ENCODE measurements around the gene CSGALNACT2. TPM values are rescaled to one million over a fixed set of nuclear protein-coding genes. Genes with fewer than 3 reads are reported as not detected.

Gene CSGALNACT2
- total RNA-seq, 2 donors from 2014 or later = 3.5 to 8.2 TPM

- H3K9me3 ChIP-seq = no peaks in the 10 kb centered on the region
- no peaks in the 10 kb centered on the region for H3K36me3 ChIP-seq
- H3K27me3 ChIP-seq = no peaks in the 10 kb centered on the region
- no peak for TF ChIP-seq CTCF (IDR thresholded peaks at IDR 0.05)
- DNase-seq = no peak
- H3K27ac ChIP-seq = no peak overlapping the region
- intact Hi-C loops (cut with DNase I) = no loop called here
- no peaks in the 10 kb centered on the region for H3K4me1 ChIP-seq
- H3K4me3 ChIP-seq = no peak overlapping the region
- no peak overlapping the region for H3K9ac ChIP-seq (ENCODE audit: low read depth in 2 of 2, low read length in 2 of 2)
Measured at GRCh38 chr10:43114088-43114742, 24.0 kb upstream of the CSGALNACT2 start.

GRCh38 chr10:43114743-43115611 lies 23.3 kb upstream of the CSGALNACT2 start:
- Histone ChIP-seq H3K27ac (no peak overlapping the region), H3K4me1 (no peaks in the 10 kb centered on the region), H3K27me3 (no peaks in the 10 kb centered on the region), H3K9ac (ENCODE audit: low read depth in 2 of 2, low read length in 2 of 2) (no peak overlapping the region), H3K9me3 (no peaks in the 10 kb centered on the region), H3K4me3 (no peak overlapping the region), H3K36me3 (no peaks in the 10 kb centered on the region)
- no peak for TF ChIP-seq CTCF (IDR thresholded peaks at IDR 0.05)
- DNase-seq = no peak
- intact Hi-C loops (cut with DNase I) = no loop called here

- Histone ChIP-seq H3K27me3 (no peaks in the 10 kb centered on the region), H3K9ac (ENCODE audit: low read depth in 2 of 2, low read length in 2 of 2) (no peak overlapping the region), H3K4me3 (no peak overlapping the region), H3K27ac (no peak overlapping the region), H3K36me3 (no peaks in the 10 kb centered on the region), H3K9me3 (no peaks in the 10 kb centered on the region), H3K4me1 (no peaks in the 10 kb centered on the region)
- no peak for TF ChIP-seq CTCF (IDR thresholded peaks at IDR 0.05)
- no peak for DNase-seq
- intact Hi-C loops (cut with DNase I) = no loop called here
Measured at GRCh38 chr10:43115881-43116595, 22.2 kb upstream of the CSGALNACT2 start.

- no peak overlapping the region for H3K27ac ChIP-seq
- DNase-seq = no peak
- no peak overlapping the region for H3K9ac ChIP-seq (ENCODE audit: low read depth in 2 of 2, low read length in 2 of 2)
- H3K27me3 ChIP-seq = no peaks in the 10 kb centered on the region
- no peak for TF ChIP-seq CTCF (IDR thresholded peaks at IDR 0.05)
- no peaks in the 10 kb centered on the region for H3K9me3 ChIP-seq
- H3K36me3 ChIP-seq = no peaks in the 10 kb centered on the region
- no peak overlapping the region for H3K4me3 ChIP-seq
- H3K4me1 ChIP-seq = no peaks in the 10 kb centered on the region
- intact Hi-C loops (cut with DNase I) = no loop called here
Measured at GRCh38 chr10:43116596-43116995, 21.6 kb upstream of the CSGALNACT2 start.

GRCh38 chr10:43117031-43117776 lies 21.0 kb upstream of the CSGALNACT2 start:
- intact Hi-C loops (cut with DNase I) = no loop called here
- H3K36me3 ChIP-seq = no peaks in the 10 kb centered on the region
- H3K4me1 ChIP-seq = no peaks in the 10 kb centered on the region
- no peak for DNase-seq
- TF ChIP-seq CTCF (IDR thresholded peaks at IDR 0.05) = no peak
- H3K9me3 ChIP-seq = no peaks in the 10 kb centered on the region
- no peaks in the 10 kb centered on the region for H3K27me3 ChIP-seq
- H3K9ac ChIP-seq (ENCODE audit: low read depth in 2 of 2, low read length in 2 of 2) = no peak overlapping the region
- H3K27ac ChIP-seq = no peak overlapping the region
- H3K4me3 ChIP-seq = no peak overlapping the region

Measured in colonic mucosa (tissue), 4 donors.